HG03097 (cell line): ENCODE results near the gene CERS6.
"Not testable (repeated sequence)": the region's sequence is repeated elsewhere in the genome, so short reads cannot be mapped to it uniquely, and the experiment has no call there.

Source experiments
- ATAC-seq: cut with Tn5 transposase; IDR thresholded peaks from one replicate; pipeline ENCODE4 v1.9.1; 2021; ENCODE audit not compliant: unreplicated experiment, low FRiP score

Gene CERS6

GRCh38 chr2:168626647-168627046 is 170.6 kb downstream of the CERS6 start:
- no peak for ATAC-seq

- no peak for ATAC-seq
These were observed 176.6 kb downstream of the CERS6 start for GRCh38 chr2:168632709-168633121.

GRCh38 chr2:168633200-168633599 is 177.1 kb downstream of the CERS6 start:
- no peak for ATAC-seq

- ATAC-seq = no peak
These were observed 177.8 kb downstream of the CERS6 start for GRCh38 chr2:168633895-168634294.

GRCh38 chr2:168635065-168635577 is 179.0 kb downstream of the CERS6 start:
- no peak for ATAC-seq

GRCh38 chr2:168639018-168639417 is 182.9 kb downstream of the CERS6 start:
- no peak for ATAC-seq

GRCh38 chr2:168639441-168639898 is 183.4 kb downstream of the CERS6 start:
- no peak for ATAC-seq

- no peak for ATAC-seq
These were observed 184.0 kb downstream of the CERS6 start for GRCh38 chr2:168640039-168640438.

GRCh38 chr2:168641636-168642035 is 185.6 kb downstream of the CERS6 start:
- ATAC-seq = no peak

GRCh38 chr2:168642873-168643272 is 186.8 kb downstream of the CERS6 start:
- ATAC-seq = no peak

GRCh38 chr2:168643979-168644378 is 187.9 kb downstream of the CERS6 start:
- ATAC-seq = no peak

GRCh38 chr2:168645696-168646338 is 189.7 kb downstream of the CERS6 start:
- ATAC-seq = no peak

- no peak for ATAC-seq
These were observed 193.0 kb downstream of the CERS6 start for GRCh38 chr2:168649105-168649504.

GRCh38 chr2:168649562-168649961 is 193.5 kb downstream of the CERS6 start:
- no peak for ATAC-seq

- no peak for ATAC-seq
These were observed 194.1 kb downstream of the CERS6 start for GRCh38 chr2:168650139-168650538.

GRCh38 chr2:168650781-168651180 is 194.7 kb downstream of the CERS6 start:
- no peak for ATAC-seq

GRCh38 chr2:168652997-168653921 is 197.2 kb downstream of the CERS6 start:
- ATAC-seq = no peak

GRCh38 chr2:168654705-168655104 is 198.6 kb downstream of the CERS6 start:
- no peak for ATAC-seq

GRCh38 chr2:168655207-168655606 is 199.1 kb downstream of the CERS6 start:
- no peak for ATAC-seq

GRCh38 chr2:168657378-168657777 is 201.3 kb downstream of the CERS6 start:
- not testable (repeated sequence) for ATAC-seq

GRCh38 chr2:168658706-168659105 is 202.6 kb downstream of the CERS6 start:
- ATAC-seq = no peak
